ENCODE results near the gene FLOT1. TPM values are rescaled to one million over a fixed set of nuclear protein-coding genes. Genes with fewer than 3 reads are reported as not detected.

The FLOT1 gene
- total RNA-seq, 2 experiments from 2014 or later: 31.6 TPM

GRCh38 chr6:30689022-30689865 lies 53.2 kb downstream of the FLOT1 start:
- POLR2A ChIA-PET: interaction anchor here (1.9 to 5.2 kb wide), 4 partner anchors 10 to 74 kb away, joined by 5 to 44 read pairs (median 16); partner anchors contain the start of genes MDC1 and TUBB
- intact Hi-C loops (cut with DNase I, micrococcal nuclease): no loop called here
- H3K27ac Mint-ChIP-seq: peak overlapping the region; percentile 94
- Histone ChIP-seq H3K27ac (ENCODE audit: low read depth in 1 of 2, low read length in 2 of 2) (peak overlapping the region; percentile 28 to 98), H3K36me3 (ENCODE audit: insufficient read depth, low read length) (no peaks in the 10 kb centered on the region), H3K4me3 (ENCODE audit: low read length) (no peak overlapping the region), H3K27me3 (ENCODE audit: control insufficient read depth in 1 of 2, insufficient read depth in 2 of 2, low read length in 2 of 2) (no peaks in the 10 kb centered on the region), H3K4me1 (ENCODE audit: insufficient read depth, low read length) (peaks cover 43% of the 10 kb centered on the region), H3K9me3 (ENCODE audit: control insufficient read depth in 1 of 2, insufficient read depth in 1 of 2, low read length in 2 of 2) (no peaks in the 10 kb centered on the region)
- peaks cover 22% of the 10 kb centered on the region for H3K36me3 Mint-ChIP-seq (ENCODE audit: low read depth)
- no peak for DNase-seq
- no peaks in the 10 kb centered on the region for H3K9me3 Mint-ChIP-seq
- ATAC-seq (ENCODE audit: poor library complexity): no peak
- TF ChIP-seq CTCF (IDR thresholded peaks at IDR 0.05): no peak
- H3K4me1 Mint-ChIP-seq (ENCODE audit: low read depth): peaks cover 48% of the 10 kb centered on the region
- peak overlapping the region; percentile 98 for H3K4me3 Mint-ChIP-seq
- CTCF ChIA-PET: interaction anchor here (1.4 to 6.1 kb wide), 3 partner anchors 10 to 42 kb away, joined by 3 to 49 read pairs (median 28); partner anchors contain the start of gene DHX16
- H3K27me3 Mint-ChIP-seq: no peaks in the 10 kb centered on the region

- H3K4me1 Mint-ChIP-seq (ENCODE audit: low read depth): peaks cover 48% of the 10 kb centered on the region
These were observed 53.9 kb downstream of the FLOT1 start for GRCh38 chr6:30688569-30688968.

More at GRCh38 chr6:30688569-30688968, 53.9 kb downstream of the FLOT1 start:
- H3K4me3 Mint-ChIP-seq: peak overlapping the region; percentile 98
- Histone ChIP-seq H3K9me3 (ENCODE audit: control insufficient read depth in 1 of 2, insufficient read depth in 1 of 2, low read length in 2 of 2) (no peaks in the 10 kb centered on the region), H3K27ac (ENCODE audit: low read depth in 1 of 2, low read length in 2 of 2) (peak overlapping the region in 1 of 2 donors; percentile 98), H3K36me3 (ENCODE audit: insufficient read depth, low read length) (no peaks in the 10 kb centered on the region), H3K4me1 (ENCODE audit: insufficient read depth, low read length) (peaks cover 43% of the 10 kb centered on the region), H3K4me3 (ENCODE audit: low read length) (peak overlapping the region; percentile 99), H3K27me3 (ENCODE audit: control insufficient read depth in 1 of 2, insufficient read depth in 2 of 2, low read length in 2 of 2) (no peaks in the 10 kb centered on the region)
- ChIA-PET CTCF (interaction anchor here (1.4 to 6.1 kb wide), 3 partner anchors 9 to 43 kb away, joined by 3 to 49 read pairs (median 28); partner anchors contain the start of gene DHX16), POLR2A (interaction anchor here (2.3 to 5.2 kb wide), 3 partner anchors 10 to 33 kb away, joined by 11 to 44 read pairs (median 21); partner anchors contain the start of genes MDC1 and TUBB)
- intact Hi-C loops (cut with DNase I, micrococcal nuclease): no loop called here
- ATAC-seq (ENCODE audit: poor library complexity) (no peak), DNase-seq (peak in 2 of 14 experiments; percentile 18 to 36)
- no peaks in the 10 kb centered on the region for H3K27me3 Mint-ChIP-seq
- H3K9me3 Mint-ChIP-seq: no peaks in the 10 kb centered on the region
- no peak for TF ChIP-seq CTCF (IDR thresholded peaks at IDR 0.05)
- peak overlapping the region; percentile 94 for H3K27ac Mint-ChIP-seq
- peaks cover 28% of the 10 kb centered on the region for H3K36me3 Mint-ChIP-seq (ENCODE audit: low read depth)

Measured in CD4-positive, alpha-beta T cell (primary cell).